Fibroblast of skin of right biceps (primary cell): ENCODE results near the gene VKORC1.
A peak's percentile ranks its signal among the peaks of the same experiment; 100 is the strongest.

ENCODE experiments used
- DNase-seq: peaks from one replicate; pipeline ENCODE4 v3.0.0-alpha.2; 2013

The VKORC1 gene

DNA sequence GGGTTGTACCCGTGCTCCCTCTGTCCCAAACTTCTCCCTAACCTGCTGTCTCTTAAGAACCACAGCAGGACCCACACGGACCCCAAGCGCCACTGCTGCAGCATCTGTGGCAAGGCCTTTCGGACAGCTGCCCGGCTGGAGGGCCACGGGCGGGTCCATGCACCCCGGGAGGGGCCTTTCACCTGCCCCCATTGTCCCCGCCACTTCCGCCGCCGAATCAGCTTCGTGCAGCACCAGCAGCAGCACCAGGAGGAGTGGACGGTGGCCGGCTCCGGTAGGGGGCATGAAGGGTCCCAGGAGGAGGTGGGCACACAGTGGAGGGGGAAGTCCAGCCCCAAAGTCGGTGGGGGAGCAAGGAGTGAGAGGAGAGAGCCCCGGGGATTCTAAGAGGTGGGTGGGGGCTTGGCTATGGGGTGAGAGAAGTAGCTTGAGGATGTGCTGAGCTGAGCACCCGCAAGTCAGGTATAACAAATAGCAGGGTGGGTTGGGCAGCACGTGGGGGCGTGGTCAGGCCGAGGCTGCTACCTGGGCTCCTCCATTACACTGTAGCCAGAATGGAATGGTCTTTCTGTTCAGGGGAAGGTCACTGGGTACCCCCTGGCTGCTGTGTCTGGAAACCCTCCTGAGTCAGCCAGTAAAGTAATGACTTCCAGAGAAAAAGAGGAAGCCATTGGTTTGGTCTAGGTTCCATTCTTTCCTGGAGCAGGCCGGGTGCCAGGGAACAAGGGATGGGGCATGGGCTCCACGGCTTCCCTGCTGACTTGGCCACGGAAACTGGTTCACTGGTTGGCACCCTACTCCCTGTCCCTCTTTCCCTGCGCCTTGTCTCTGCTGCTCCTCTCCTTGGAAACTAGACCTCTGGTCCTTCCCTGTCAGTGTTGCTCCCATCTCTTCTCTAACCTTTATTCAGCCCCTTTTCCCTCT, 12.9 kb downstream of the VKORC1 start:
- no peak for DNase-seq

DNA sequence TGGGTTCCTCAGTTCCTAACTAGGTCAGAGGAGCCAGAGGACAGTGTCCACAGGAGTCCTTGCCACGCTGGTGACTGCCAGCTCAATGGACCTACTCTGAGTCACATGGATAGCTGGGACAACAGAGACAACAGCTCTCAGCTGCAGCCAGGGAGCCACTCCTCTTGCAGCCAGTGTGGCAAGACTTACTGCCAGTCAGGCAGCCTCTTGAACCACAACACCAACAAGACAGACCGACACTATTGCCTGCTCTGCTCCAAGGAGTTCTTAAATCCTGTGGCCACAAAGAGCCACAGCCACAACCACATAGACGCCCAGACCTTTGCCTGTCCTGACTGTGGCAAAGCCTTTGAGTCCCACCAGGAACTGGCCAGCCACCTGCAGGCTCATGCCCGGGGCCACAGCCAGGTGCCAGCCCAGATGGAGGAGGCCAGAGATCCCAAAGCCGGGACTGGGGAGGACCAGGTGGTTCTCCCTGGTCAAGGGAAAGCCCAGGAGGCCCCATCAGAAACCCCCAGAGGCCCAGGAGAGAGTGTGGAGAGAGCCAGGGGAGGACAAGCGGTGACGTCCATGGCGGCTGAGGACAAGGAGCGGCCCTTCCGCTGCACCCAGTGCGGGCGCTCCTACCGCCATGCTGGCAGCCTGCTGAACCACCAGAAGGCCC, 13.7 kb downstream of the VKORC1 start:
- no peak for DNase-seq

- no peak for DNase-seq
These were observed 14.5 kb downstream of the VKORC1 start for GRCh38 chr16:31080035-31080629.

GRCh38 chr16:31079342-31079944, 15.2 kb downstream of the VKORC1 start:
- DNase-seq, result no peak

GRCh38 chr16:31078597-31079341, 15.8 kb downstream of the VKORC1 start:
- no peak for DNase-seq

DNA sequence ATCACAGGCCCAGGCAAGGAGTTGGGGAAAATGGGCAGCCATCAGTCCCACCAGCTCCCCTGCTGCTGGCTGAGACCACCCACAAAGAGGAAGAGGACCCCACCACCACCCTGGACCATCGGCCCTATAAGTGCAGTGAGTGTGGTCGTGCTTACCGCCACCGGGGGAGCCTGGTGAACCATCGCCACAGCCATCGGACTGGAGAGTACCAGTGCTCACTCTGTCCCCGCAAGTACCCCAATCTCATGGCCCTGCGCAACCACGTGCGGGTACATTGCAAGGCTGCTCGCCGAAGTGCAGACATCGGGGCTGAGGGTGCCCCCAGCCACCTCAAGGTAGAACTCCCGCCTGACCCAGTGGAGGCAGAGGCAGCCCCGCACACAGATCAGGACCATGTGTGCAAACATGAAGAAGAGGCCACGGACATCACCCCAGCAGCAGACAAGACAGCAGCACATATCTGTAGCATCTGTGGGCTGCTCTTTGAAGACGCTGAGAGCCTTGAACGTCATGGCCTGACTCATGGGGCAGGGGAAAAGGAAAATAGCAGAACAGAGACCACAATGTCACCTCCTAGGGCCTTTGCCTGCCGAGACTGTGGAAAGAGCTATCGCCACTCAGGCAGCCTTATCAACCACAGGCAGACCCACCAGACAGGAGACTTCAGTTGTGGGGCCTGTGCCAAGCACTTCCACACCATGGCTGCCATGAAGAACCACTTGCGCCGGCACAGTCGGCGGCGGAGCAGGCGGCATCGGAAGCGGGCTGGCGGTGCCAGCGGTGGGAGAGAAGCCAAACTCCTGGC, 16.8 kb downstream of the VKORC1 start:
- no peak for DNase-seq

DNA sequence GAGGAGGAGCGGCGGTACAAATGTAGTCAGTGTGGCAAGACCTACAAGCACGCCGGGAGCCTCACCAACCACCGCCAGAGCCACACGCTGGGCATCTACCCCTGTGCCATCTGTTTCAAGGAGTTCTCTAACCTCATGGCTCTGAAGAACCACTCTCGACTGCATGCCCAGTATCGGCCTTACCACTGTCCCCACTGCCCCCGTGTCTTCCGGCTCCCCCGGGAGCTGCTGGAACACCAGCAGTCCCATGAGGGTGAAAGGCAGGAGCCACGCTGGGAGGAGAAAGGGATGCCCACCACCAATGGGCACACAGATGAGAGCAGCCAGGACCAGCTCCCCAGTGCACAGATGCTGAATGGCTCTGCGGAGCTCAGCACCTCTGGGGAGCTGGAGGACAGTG, 17.6 kb downstream of the VKORC1 start:
- DNase-seq, result no peak

DNA sequence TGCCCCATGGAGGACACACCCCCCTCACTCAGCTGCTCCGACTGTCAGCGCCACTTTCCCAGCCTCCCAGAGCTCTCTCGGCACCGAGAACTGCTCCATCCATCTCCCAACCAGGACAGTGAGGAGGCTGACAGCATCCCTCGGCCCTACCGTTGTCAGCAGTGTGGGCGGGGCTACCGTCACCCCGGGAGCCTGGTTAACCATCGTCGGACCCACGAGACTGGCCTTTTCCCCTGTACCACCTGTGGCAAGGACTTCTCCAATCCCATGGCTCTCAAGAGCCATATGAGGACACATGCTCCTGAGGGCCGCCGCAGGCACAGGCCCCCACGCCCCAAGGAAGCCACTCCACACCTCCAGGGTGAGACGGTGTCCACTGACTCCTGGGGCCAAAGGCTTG, 18.3 kb downstream of the VKORC1 start:
- no peak for DNase-seq

GRCh38 chr16:31074814-31075183, 19.8 kb downstream of the VKORC1 start:
- no peak for DNase-seq

DNA sequence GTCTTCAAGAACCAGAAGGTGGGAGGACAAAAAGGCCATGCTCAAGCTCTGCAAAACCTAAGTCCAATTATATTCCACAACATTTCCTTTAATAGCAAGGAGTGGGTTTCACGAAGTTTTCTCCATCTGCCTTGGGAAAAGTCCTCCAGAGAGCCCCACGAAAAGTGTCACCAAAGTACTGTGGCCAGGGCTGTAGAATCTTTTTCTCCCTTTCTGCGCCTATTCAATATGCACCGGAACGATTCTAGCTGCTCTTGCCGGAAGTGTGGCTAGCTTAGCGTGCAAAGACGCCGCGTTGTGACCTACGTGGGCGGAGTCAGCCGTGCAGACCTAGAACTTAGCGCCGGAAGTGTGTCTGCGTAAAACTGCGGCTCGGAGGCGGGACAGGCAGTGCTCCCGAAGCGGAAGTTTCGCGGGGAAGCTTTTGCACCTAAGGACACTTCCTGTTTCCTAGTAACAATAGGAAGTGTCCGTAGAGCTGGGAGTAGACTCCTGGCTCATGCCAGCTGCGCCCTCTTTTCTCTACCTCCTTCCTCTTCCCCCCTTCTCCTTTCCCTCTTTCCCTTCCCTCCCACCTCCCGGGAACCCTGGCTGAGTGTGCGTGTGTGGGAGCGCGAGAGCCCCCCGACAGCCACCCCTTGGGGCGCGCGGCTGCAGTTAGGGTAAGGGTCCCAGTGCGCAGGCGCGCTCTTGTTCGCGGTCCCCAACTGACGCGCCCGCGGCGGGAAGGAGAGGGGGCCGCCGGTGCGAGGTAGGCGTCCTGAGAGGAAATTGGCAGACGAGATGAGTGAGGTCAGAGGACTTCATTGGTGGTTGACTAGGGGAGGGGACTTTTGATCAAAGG, 20.4 kb downstream of the VKORC1 start, which contains the start of the genes ZNF646 and ZNF668:
Gene ZNF646 (plus strand): TSS at position 453 of the 844 bp plus-strand sequence. CDS start 1,903 bp downstream, outside the sequence.
Gene ZNF668 (minus strand): TSS at position 271 of the 844 bp plus-strand sequence. CDS start 9,781 bp downstream, outside the sequence.
- peak; percentile 99 for DNase-seq

GRCh38 chr16:31073142-31073969, 21.2 kb downstream of the VKORC1 start:
- peak; percentile 91 for DNase-seq

DNA sequence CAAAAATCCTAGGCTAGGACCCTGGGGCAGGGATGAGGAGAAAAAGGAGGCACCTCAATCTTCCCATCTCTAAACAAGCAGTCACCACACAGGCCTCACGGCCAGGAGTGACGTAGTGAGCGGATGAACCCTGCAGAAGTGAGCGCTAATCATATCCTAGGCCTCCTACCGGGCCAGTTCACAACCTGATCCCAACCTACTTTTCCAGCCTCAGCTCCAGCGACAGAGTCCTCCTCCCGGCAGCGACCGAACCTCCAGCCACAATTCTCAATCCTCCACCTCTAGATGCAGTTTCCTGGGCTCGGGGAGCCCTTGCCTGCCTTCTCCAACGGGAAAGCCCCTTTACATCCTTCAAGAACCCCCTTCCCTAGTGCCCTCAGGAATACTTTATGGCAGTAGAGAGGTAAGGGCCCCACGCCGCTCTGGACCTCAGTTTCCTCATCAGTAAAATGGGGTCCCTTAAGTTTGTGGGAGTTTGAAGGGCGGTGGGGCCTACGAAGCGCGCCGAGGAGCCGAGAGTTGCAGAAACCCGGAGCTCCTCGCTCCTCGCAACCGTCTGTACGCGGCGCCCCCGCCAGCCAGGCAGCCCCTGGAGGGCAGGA, 22.0 kb downstream of the VKORC1 start:
- DNase-seq, result peak; percentile 50

GRCh38 chr16:31071861-31072260, 22.7 kb downstream of the VKORC1 start:
- DNase-seq, result peak; percentile 90

GRCh38 chr16:31067342-31067741, 27.3 kb downstream of the VKORC1 start:
- DNase-seq, result no peak

DNA sequence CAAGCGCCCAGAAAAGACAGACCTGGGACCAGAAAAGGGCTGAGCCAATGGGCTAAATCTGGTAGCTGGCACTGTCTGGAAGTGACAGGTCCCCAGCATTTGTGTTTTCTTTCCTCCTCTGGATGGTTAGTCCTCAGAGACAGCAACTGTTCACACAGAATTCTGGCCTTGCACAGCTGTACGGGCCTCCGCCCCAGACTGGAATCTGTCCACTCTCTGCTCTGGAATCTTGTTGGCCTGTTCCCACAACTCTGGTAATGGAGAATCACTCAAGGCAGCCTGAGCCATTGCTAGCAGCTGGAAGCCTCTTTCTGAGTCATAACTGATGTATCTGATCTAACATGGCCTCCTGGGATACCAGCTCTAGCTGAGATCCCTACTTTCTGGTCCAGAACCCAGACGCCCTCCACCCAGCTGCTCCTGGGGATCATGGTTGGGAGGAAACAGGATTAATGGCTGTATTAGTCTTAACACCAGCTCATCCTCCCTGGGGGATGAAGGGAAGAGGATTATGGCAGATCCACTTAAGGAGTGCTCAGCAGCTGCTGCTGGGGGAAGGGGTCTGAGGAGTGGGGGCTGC, 29.6 kb downstream of the VKORC1 start:
- peak; percentile 94 for DNase-seq

DNA sequence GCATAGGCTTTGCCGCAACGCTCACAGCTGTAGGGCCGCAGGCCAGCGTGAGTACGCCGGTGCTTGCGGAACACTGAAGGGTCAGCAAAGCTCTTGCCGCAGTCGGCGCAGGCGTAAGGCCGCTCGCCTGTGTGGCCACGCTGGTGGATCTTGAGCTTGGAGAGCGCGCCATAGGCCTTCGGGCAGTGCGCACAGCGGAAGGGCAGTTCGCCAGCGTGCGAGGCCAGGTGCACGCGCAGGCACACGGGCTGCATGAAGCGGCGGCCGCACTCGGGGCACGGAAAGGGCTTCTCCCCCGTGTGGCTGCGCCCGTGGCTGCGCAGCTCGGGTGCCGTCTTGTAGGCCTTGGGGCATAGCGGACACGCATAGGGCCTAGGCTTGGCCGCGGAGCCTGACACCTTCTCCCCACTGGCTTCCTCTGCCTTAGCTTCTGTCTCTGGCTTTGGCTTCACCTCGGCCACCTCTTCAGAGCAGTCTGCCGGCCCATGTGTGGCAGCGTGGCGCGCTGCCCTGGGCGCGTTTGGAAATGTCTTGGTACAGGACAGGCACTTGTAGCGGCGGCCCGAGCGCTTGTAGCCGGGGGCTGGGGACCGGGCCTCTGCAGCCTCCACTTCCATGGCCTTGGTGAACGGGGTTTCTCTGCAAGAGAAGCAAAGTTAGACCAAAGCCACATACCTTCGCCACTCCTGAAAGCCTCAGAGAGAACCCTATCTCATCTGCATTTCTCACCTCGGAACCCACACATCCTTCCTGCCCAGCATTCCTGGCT, 30.6 kb downstream of the VKORC1 start:
- DNase-seq, result no peak

- DNase-seq, result no peak
These were observed 31.1 kb downstream of the VKORC1 start for GRCh38 chr16:31063495-31063842.

DNA sequence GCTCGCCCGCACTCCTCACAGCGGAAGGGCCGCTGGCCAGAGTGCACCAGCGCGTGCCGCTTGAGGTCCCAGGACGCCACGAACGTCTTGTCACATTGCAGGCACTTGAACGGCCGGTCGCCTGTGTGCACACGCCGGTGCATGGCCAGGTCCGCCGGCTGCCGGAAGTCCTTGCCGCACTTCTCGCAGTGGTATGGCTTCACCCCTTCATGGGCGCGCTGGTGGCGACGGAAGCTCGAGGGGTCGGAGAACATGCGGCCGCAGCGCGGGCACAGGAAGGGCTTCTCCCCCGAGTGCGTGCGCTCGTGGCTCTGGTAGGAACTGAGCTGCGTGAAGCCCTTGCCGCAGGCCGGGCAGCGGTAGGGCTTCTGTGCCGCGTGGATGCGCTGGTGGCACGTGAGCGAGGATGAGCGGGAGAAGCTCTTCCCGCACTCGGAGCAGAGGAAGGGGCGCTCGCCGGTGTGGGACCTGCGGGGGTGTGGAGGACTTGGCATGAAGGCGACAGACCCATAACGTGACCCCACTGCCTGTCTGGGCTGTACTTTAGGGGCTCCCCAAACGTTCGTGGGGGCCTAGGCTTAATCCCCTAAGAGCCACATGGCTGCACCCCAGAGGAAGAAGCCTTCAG, 32.7 kb downstream of the VKORC1 start:
- DNase-seq, result no peak
